ENCODE results near the gene SLC9A9.
"Not testable (repeated sequence)": the region's sequence is repeated elsewhere in the genome, so short reads cannot be mapped to it uniquely, and the experiment has no call there.

The SLC9A9 gene

DNA sequence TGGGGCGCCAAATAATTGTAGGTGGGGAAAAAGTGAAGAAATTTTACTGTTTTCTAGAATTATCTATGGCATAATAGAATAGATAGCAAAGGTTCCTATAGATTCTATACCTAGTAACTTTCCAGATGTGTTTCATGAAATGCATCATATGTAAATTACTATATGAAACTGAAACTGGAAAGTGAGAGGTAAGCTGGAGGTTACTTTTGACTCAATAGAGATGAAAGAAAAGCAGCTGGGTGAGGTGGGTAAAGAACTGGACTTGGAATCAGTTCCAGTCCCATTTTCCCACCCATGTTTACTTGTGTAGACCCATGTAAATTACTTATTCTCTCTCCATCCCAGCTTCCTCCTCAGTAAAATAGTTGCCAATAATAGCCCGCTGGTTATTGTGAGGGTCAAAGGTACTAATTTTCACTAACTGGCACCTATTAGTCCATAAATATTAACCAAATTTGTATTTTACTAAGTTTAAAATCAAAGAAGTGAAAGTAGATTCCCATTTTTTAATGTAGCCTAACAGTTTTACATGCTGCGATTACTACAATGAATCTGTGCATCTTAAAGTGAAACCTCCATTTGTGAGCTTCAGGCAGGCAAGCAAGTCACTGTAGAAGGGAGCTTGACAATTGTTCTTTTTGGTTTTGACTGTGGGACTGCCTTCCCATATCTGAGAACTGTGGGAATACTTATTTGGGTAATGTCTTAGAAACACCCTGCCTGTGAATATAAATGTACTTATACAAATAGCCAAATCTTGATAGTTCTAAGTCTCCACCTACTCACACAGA is 312.1 kb downstream of the SLC9A9 start:
- DNase-seq = no peak

DNA sequence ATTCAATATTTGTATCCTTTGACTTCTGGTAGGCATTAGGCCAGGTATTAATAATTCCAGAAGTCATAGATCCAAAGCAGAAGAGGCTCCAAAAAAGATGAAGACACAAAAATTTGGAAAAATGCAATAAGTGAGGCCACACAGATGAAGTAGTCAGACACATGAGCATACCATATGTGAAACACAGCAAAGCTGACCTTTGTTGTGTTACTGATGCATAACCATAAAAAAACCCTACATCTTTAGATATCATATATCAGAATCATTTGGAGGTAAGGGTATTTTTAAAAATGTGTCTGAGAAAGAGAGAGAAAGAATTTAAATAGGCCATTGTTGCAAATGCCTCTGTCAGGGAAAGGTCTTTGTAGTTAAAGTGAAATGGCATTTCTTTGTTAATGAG is 314.9 kb downstream of the SLC9A9 start:
- no peak for DNase-seq

DNA sequence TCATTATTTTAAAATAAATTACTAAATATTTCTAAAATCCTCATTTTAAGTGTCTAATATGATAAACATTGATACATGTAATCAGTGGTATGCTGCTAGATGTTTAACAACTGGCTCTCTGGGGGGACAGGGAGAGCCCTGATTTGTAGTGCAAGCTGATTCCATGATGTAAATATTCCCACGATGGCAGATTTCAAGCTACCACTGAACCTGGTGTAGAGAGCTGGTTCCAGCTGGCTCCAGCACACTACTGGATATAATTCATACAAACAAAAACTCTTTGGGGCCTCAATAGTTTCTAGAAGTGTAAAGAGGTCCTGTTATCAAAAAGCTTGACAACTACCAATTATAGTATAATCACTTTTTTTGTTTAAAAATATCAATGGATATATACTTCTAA is 316.2 kb downstream of the SLC9A9 start:
- no peak for DNase-seq

DNA sequence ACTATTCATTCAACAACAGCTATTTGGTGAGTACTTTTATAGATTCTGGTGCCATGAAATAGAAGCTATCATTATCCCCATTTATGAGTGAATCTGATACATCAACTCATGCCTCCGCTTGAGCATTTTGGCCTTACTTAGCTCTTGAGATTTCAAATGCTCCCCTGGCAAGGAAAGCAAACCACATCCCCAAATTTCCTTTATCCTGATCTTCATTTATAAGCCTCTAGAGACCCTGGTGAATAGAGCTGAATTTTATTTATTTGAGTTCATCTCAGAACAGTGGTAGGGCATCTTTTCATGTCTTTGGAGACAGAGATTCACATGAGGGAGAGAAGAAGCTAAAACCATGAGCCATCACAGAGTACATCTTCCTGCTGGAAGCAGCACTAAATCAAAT is 317.2 kb downstream of the SLC9A9 start:
- no peak for DNase-seq

DNA sequence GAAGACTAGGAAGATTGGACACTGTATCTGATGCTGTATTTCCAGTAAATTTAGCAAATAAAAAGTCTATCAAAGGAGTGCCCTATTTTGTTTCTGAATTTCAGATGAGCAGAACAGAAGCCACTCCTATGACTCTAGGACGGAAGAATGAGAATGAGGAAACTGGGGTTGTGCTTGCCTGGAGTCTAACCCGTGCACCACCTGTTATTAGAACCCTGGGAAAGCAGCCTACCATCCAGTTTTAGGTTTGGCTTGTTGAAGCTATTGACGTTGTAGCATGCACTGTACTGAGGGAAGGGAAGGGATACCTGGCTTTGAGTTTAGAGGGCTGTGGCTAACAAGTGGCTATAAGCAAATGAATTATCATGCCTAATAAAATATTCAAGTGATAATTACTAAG is 318.5 kb downstream of the SLC9A9 start:
- no peak for DNase-seq

DNA sequence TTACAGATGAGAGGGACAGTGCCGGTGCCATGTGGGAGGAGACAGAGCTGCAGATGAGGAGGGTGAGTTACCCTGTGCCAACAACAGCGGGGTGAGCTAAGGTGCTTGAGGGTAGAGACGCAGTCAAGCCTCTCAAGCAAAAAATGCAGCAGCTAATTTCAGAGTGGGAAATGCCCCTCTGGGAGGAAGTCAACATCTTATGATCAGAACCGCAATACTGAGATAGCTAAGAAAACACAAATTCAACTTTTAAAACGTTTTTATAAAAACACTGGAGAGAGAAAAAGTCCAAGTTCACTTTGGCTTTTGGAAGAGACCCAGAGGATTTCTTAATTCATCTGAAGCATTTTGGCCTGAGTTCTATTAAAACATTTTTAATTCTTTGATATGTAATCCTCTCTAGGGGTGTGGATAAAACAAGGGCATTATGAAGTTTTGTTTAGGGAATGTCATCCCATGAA is 319.2 kb downstream of the SLC9A9 start:
- DNase-seq = no peak

DNA sequence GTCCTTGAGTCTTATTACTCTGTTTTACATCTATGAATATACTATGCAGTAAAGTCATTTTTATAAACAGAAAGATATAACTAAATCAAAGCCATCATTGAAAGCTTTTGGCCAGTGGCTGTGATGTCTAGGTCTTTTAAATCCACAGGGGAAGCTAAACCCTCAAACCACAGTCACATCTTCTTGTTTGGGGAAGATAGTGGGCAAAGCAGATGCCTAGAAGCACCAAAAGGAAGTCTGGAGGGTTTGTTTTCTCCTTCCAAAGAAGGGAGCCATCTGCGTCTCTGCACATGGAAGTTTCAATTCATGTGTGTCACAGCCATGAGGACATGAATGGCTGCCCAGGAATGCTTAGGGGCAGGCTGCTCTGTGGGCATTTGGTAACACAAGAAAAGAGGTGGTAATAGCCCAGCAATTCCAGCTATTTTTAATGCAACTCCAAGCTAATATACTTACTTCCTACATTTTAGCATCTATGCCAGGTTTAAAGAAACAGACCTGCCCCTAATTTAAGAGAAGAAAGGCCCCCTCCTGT is 322.2 kb downstream of the SLC9A9 start:
- DNase-seq = no peak

DNA sequence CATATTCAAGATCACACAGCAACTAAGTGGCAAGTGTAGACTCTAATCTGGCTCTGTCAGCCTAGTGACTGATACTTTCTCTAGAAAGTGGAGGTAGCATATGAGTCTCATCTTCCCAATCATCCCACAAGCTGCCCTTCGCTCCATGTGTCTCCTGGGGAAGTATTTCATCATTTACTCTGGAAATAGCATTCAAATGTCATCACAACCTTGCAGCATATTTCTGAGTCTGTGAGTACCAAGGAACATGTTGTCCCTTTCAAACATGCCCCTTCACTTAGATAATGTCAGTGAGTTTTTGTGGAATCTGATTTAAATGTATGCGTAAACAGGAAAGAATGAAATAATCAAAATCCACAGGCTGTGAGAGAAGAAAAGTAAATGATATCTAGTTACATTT is 322.9 kb downstream of the SLC9A9 start:
- DNase-seq = no peak

DNA sequence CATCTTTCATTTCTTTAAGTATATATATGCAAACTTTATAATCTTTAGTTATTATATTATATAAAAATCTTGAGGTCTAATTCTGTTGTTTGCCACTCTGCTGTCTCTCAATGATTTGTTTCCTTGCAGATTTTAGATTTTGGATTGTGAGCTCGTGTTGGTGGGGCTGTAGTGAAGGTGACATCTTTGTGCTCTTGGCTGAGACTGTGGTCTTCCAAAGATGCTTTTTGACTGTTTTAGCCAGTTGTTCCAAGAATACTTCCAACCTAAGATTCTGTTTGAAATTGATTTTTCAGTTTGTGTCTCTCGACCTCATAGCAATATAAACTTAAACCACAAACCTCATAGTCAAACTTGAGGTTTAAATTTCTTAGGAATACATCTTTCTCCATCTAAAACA is 326.5 kb downstream of the SLC9A9 start:
- DNase-seq = no peak

DNA sequence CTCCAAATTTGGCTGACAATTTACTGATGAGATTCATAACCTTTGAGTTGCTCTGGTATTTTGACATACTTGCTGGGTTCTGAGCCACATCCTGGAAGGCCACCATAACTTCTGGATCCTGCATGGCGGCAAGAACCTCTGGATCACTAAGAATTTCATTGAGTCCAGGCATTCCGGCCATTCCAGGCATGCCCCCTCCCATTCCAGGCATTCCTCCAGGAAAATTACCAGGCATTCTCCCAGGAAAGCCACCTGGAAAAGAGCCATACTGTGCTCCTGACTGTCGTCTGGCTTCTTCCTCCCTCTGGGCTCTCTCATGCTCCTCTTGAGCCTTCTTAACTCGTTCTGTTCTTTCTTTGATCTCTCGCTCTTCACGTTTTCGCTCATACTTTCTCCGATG is 331.1 kb downstream of the SLC9A9 start:
- not testable (repeated sequence) for DNase-seq

DNA sequence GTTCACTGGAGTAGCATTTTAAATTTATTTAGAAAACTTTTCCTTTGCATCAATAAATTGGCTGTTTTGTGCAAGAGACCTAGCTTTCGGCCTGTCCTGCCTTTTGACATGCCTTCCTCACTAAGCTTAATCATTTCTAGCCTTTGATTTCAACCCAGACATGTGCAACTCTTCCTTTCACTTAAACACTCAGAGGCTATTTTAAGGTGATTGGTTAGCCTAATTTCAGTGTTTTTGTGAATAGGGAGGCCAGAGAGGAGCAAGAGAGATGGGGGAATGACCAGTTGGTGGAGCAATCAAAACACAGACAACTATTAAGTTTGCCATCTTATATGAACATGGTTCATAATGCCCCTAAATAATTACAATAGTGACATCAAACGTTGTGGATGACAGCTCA is 333.4 kb downstream of the SLC9A9 start:
- no peak for DNase-seq

DNA sequence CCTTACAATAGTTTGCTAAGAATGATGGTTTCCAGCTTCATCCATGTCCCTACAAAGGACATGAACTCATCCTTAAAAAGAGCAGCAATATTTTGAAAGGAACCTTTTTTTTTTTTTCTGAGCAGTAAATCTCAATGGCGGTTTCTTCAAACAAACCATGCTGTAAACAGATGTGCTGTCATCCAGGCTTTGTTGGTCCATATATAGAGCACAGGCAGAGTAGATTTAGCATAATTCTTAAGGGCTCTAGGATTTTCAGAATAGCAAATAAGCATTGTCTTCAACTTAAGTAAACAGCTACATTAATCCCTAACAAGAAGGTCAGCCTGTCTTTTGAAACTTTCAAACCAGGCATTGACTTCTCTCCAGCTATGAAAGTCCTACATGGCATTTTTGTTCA is 334.2 kb downstream of the SLC9A9 start:
- no peak for DNase-seq

DNA sequence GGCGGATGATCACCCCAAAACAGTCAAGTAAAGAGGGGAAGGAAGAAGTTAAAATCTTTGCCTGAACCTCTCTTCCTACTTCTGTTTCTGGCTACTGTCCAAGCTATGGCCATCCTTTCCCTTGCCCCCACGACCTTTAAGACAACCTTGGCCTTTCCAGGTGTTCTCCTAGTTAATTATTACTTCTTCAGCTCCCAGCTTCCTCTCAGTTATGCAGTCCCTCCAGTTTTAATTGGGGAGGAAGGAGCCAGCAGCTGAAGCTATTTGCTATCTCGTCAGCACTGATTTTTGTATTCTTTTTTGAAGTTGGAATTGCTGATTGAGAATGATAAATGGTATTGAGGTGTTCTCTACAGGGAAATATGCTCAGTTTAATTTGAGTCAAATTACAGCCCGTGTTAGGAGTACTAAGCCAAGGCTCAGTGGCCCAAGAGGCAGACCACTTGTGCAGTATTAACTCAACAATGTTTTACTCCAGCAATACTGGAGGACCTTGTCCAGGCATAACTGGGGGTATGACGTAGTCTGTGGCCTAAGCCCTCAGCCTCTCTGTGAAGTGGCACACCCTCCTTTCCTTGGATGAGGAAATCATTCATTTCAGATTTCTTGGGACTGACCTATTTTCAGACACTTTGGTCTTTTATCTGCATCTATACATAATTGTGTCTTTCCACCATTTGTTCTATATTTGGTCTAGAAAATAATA is 336.9 kb downstream of the SLC9A9 start:
- DNase-seq = no peak

DNA sequence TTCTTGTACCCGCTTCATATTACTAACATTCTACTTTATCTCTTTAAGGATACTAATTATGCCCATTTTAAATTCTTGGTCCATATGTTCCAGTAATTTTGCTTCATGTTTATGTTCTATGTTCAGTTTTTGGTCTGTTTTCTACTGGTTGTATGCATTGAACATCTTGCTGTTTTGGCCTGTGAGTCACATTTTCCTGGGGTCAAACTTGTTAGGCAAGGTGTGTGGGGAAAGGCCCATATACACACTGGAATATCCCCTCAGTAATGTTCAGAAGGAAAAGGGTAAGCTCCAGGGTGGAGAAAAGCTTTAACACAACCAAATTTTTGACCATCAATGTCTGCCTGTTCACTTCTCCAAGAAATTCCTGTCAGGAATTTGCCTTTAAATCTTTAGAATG is 337.7 kb downstream of the SLC9A9 start:
- no peak for DNase-seq

DNA sequence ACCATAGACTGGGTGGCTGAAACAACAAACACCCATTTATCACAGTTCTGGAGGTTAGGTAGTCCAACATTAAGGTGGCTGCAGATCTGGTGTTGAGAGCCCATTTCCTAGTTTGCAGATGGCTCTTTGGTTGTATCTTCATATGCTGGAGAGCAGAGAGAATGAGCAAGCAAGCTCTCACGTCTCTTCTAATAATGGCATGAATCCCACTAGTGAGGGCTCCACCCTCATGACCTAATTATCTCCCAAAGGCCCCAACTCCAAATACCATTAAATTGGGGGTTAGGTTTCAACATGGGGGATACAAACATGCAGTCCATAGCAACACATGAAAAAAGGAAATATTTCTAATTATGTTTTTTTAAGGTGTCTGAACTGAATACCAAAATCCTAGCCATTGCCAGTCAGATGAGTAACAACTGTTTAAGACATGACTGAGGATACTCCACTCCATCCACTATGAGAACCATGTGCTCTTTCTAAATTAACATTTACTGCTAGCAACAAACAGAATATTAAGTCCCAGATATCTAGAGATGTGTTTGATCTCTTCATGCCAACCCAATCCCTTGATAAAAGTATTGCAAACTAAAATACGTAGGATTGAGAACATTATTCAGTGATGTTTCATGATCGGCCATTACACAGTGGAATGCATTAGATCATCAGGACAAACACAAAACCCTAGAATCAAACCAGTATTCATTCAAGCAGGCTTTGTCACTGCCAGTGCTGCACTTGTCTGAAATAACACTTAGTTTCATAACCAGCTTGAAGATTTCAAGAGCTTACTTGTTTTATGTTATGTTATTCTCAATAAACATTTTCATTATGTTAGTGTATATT is 340.3 kb downstream of the SLC9A9 start:
- DNase-seq = no peak

DNA sequence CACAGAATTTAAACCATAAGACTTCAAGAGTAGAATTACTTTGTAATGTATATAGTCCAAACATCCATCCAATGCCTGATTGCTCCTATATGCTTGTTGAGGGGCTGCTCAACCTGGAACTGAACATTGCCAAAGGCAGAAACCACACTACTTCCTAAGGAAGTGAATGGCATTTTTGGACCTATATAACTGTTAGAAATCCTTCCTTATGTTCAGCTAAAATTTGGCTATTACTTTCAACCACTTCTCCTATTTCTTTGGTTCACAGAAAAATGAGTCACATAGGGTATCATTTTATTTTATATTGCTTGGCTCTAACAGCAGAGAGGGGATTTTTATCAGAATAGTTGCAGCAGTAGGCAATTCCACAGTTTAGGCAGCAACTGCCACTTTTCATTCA is 342.1 kb downstream of the SLC9A9 start:
- DNase-seq = no peak

DNA sequence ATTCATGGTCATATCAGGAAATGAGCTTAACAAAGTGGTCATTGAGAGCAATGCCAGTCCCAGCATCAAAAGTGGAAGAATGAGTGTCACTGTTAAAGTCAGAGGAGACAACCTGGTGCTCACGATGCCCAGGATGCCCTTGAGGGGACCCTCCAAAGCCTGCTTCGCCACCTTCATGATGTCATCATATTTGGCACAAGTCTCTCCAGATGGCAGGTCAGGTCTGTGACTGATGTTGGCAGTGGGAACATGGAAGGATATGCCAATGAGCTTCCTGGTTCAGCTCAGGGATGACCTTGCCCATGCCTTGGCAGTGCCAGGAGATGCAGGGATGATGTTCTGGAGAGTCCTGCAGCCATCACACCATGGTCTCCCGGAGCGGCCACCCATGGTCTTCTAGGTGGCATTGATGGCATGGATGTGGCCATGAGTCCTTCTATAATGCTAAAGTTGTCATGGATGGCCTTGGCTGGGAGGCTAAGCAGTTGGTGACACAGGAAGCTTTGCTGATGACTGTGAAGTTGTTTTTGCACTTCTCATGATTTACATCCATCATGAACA is 344.9 kb downstream of the SLC9A9 start:
- no peak for DNase-seq

DNA sequence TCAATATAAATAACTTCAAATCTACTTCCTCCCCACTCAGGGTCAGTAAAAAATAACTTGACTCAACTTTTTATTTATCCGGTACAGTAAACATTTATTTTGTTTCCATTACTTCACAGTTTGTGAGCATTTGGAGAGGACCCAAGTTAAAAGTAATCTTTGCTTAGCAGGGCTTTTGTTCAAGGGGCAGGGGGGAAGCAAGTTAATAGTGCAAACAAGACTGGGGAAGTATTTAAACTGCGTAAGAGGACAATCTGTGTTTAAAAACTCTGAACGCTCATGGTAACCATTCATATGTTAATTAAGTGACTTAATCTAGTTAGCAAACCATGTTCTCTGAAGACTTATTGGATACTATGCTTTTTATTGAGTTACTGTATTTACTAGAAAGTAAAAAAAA is 346.2 kb downstream of the SLC9A9 start:
- DNase-seq = no peak

DNA sequence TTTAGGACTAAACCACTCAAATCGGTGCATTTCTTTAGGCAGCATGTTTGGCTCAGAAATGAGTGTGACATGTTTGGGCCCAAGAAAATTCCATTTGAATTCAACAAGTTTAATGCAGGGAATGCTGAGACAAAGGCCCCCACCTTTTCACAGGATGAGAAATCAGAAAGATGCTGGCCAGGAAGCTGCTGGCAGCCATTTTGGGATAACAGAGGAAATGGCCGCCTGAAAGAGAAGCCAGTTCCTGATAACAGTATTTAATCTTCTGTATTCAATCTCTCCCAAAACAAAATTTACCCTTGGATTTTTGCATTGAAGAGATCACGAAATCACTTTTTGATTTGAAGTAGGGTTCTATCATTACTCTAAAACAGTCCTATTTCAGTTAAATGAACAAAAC is 350.9 kb downstream of the SLC9A9 start:
- DNase-seq = no peak

DNA sequence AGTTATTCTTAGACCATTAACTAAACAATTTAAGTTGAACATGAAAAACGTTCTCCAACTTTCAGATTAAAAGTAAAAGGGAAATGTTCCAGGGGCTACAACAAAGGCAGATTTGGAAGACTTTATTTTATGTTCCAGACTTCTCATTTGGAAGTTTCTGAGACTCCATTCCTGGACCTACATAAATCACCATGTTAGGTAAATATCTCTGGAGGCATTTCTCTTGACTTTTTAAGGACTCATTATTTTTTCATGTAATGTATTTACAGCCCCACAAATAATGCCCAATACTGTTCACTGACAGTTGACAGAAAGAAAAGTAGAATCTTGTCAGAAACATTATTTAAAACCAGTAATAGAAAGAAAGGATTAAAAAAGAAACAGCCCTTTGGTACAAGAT is 352.1 kb downstream of the SLC9A9 start:
- DNase-seq = no peak

DNA sequence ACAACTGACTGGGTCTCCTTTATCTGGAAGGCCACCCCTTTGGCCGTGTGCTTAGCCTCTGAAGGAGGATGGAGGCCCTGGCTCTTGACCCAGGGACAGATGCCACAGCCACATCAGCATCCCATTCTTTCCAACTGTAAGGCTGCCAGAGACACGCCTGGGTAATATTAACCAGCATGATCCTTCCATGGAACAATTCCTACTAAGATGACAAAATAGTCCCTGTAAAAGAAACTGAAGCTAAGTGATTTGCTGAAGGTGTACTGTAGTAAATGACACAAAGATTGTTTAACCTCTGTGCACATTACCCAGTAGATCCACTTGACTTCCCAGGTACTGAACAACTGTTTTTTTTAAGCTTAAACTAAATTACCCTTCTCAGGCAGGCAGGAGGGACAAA is 352.7 kb downstream of the SLC9A9 start:
- no peak for DNase-seq

DNA sequence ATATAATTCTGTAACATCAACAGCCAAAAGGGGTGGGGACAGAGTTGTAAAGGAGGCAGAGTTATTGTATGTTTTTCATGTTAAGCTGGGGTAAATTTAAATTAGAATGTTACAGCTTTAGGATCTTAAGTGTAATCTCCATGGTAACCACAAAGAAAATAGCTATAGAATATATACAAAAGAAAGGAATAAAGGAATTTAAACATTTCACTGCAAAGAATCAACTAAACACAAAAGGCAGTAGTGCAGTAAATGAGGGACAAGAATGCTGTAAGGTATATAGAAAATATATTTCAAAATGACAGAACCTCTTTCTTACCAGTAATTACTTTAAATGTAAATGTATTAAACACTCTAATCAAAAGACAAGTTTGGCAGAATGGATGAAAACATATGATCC is 361.7 kb downstream of the SLC9A9 start:
- no peak for DNase-seq
